GM19035 (cell line): Measurements from ENCODE around the gene C3.

Experiments used
- ATAC-seq: cut with Tn5 transposase; IDR thresholded peaks from one replicate; pipeline ENCODE4 v1.9.1; 2021; ENCODE audit not compliant: unreplicated experiment

Gene C3

GRCh38 chr19:6745965-6746364 is 25.5 kb upstream of the C3 start:
- ATAC-seq = no peak

DNA sequence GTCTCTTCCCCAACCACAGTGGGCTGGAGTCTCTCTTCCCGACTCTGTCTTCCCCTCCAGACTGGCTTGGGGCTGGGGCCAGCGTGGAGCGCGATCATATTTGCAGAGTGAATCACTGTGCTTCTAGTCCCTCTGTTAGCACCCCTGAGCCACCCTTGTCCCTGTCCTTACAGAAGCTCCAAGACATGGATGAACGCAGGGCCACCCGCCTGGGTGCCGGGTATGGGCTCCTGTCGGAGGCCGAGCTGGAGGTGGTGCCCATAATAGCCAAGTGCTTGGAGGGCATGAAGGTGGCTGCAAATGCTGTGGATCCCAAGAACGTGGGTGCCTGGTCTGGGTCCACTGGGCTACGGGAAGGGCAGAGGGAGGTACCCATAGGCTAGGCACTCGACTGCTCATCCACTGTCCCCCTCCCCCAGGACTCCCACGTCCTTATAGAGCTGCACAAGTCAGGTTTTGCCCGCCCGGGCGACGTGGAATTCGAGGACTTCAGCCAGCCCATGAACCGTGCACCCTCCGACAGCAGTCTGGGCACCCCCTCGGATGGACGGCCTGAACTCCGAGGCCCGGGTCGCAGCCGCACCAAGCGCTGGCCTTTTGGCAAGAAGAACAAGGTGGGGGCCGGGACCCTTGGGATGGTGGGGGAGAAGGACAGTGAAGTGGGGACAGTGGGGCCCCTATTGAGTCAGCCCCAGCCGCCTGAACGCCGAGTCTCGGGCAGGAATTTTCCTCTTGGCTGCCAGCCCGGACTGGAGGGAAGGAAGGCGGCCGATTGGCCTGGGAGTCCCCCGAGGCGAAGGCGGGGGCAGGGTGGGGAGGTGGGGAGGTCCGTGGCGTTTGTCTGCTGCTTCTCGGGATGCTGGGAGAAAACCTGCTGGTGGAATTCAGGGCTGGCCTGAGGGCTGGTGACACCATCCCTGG is 24.2 kb upstream of the C3 start:
- ATAC-seq = no peak

- ATAC-seq = no peak
These were observed 23.4 kb upstream of the C3 start for GRCh38 chr19:6743714-6744380.

GRCh38 chr19:6743066-6743465 is 22.6 kb upstream of the C3 start:
- no peak for ATAC-seq

- no peak for ATAC-seq
These were observed 20.3 kb upstream of the C3 start for GRCh38 chr19:6740589-6741343.

DNA sequence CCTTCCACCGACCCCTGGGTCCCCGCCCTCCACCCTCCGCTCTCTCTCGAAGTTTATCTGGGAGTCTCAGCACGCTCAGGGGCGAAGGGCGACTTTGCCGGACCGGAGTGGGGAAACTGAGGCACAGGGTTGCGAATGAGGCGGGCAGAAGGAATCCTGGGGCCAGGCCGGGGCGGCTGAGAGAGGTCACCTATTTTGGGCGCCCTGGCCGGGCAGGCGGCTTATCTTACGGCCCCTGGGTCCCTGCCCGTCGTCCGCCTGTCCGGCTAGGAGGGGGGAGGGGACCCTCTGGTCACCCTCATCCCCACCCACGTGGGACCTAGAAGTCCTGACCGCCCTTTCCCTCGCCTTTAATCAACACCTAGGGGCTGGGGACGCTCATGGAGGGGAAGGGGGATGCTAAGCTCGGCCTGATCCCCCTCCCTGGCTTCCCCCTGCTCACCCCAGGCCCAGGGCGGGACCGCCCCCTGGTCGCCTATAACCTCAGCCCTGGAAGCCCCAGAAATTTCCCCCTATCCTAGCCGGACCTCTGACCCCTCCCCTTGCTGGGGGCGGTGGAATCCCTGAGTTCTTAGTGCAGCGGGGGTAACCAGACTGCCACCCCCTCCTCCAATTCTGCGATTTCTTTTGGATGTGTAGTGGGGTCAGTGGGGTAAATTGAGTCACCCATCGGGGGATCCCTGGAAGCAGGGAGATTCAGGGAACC is 19.6 kb upstream of the C3 start:
- no peak for ATAC-seq

DNA sequence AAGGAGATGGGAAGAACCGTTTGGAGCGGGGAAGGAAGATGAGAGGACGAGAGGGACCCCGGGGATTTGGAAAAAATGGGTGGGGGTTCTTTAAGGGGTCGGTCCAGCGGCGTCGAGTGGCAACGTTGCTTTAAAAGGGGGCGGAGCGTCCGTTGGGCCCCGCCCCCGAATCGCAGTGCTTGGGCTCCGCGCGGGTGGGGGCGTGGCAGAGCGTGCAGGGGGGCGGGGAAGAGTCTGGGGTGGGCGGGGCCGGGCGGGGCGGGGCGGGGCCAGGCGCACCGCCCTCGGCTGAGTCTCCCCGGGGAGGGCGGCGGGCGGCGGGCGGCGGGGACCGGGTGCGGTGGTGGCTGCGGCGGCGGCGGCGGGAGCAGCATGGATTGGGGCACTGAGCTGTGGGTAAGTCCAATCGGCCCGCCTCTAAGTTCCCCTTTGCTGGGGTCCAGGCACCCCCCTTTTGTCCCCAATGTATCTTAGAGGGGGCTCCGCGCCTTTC is 19.0 kb upstream of the C3 start, which contains the start of gene TRIP10:
Gene TRIP10, plus strand, starts transcription at position 291 of the 493 bp plus-strand sequence. Its CDS starts 82 bp downstream, at position 373.
- no peak for ATAC-seq

- ATAC-seq = no peak
These were observed 18.4 kb upstream of the C3 start for GRCh38 chr19:6738787-6739389.

- peak; percentile 3 for ATAC-seq
These were observed 17.7 kb upstream of the C3 start for GRCh38 chr19:6737873-6738786.

GRCh38 chr19:6737284-6737872 is 16.9 kb upstream of the C3 start, which contains the start of gene GPR108:
Gene GPR108 (minus strand): TSS chr19:6737580. CDS start chr19:6737576, 4 bp downstream.
- peak; percentile 64 for ATAC-seq

DNA sequence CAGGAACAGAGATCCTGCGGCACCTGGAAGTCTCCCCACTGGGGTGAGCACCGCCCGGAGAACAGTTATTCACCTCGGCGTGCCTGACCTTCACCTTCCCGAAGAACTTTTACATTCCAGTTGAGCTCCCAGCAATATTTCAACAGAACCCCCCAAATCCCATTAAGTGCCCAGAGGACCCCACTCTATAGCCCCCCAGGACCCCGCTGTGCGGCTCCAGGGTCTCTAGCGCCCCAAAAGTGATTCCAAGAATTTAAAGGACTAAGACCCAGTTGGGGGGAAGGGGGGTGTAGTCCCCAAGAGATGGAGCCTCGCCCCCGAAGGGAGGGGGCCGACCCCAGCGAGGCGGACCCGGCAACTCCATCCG is 16.4 kb upstream of the C3 start:
- ATAC-seq = no peak

GRCh38 chr19:6736169-6736916 is 15.9 kb upstream of the C3 start:
- no peak for ATAC-seq

DNA sequence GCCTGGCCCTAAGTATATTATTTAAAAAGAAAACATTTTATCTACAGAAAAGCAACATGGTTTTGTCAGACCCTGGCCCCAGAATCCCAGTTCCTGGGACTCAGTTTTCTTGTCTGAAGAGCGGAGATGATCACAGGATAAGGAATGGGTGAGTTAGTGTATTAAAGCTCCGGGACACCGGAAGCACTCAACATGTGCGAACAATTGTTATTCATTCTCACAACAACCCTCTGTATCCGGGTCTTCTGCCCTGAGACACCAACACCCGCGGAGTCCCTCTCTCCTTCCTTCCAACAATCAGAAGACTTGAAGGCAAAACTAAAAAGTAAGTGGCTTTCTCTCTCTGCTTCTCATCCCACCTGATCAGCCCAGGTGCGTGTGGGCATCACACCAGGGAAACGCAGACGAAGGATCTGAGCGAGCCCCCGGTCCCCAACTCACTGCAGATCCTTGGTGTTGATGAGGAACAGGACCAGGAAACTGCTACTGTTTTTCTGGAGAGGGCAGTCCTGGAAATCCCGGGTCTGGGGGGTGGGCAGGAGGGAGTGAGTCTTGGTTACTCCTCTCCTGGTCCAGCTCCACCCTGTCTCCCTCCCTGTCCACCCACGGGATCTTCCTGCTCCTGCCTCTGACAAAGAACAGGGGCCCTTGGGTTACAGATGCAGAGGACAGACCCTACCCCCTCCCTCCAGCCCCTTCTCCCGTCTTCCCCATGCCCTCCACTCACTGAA is 14.9 kb upstream of the C3 start:
- no peak for ATAC-seq

DNA sequence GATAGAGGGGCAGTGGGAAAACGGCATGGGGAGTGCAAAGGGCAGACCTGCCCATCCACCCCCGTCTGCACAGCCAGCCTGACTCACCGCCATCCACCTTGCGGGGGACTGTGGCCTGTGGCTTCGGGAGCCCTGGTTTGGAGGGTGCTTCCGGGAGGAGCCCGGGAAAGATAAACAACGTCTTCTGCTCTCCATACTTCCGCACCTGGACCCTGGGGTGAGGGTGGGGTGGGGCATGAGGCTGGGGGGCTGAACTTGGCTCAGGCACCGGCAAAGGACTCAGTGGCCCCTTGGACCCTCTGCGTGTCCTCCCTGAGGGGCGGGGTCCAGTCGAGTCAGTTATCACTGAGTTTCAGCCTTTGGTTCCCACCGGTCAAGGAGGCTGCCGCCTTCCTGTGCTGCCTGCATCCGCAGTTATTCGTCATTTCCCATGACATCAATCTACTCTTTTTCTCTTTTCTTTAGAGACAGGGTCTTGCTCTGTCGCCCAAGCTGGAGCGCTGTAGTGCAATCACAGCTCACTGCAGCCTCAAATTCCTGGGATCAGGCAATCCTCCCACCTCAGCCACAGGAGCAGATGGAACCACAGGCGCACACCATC is 13.7 kb upstream of the C3 start:
- ATAC-seq = no peak

DNA sequence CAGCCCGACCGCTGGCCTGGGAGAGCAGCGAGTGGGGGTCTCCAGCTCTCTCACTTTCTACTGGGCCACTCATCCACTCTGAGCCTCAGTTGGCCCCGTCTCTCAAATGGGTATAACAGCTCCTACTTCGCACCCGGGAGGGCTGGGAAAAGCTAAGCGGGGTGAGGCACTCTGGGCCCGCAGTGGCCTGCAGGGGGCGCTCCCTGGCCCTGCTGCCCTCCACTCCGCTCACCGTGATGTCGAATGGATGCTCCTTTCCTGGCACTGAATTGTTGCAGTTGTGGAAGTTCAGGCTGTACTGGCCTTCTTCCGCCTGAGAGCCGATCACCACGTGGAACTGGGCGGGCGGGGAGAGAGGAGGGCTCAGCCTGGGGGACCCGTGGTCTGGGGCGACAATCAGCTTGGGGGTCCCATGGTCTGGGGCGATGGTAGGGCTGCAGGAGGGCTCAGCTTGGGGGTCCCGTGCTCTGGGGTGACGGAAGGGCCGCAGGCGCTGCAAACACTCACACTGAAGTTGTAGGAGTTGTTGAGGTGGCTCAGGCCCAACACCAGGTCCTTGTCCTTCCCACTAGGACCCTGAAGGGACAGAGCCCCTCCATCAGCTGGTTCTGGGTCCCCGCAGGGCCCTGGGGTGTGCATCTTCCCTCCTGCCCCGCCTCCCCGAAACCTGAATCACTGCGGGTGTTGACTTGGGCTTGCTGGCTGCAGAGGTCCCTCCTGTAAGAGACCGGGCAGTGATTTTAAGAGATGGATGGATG is 13.1 kb upstream of the C3 start:
- no peak for ATAC-seq

DNA sequence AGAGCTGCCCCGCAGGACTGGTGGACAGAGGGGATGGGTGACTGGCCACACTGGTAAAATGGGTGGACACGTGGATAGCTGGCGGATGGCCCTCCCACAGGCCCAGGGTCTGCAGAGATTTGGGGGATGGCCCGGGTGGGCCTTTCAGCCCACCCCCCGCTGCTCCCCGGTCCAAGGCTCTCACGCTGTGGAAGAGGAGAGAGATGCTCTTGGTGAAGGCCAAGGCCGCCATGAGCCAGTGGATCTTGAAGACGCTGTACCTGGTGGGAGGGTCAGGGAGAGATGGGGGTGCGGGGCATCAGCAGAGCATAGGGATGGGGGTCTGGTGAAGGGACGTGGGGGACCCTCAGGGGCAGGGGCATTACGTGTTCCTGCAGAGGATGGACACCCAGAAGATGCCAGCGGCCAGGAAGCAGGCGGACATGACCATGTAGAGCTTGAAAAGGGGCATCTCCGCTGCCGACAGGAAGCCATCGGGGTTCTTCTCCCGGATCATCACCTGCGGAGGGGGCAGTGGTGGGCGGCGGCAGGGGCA is 12.4 kb upstream of the C3 start:
- ATAC-seq = no peak
